K562 (cell line): Measurements from ENCODE around the gene IMMP2L. TPM values are rescaled to one million over a fixed set of nuclear protein-coding genes. Genes with fewer than 3 reads are reported as not detected.

Source experiments
- ATAC-seq: fragments of 200-7000 bp; cut with Tn5 transposase; 3 replicates; pipeline ENCODE4 v1.9.1; 2020; ENCODE audit warnings: moderate library complexity
- BruUV-seq: library from RNA; stranded (reverse); fragments of 400-500 nt; replicated peaks from 2 replicates; lab custom pipeline; 2021; lab: Mats Ljungman, UMichigan
- CTCF ChIA-PET: fragments of 300-600 bp; formaldehyde crosslinking; extraction: SDS; loops from one replicate; lab custom pipeline; 2021; ENCODE audit warnings: low intra/inter-chr PET ratio; lab: Yijun Ruan, JAX
- POLR2A ChIA-PET: fragments of 300-600, 350-650 bp; sonication (Branson Sonifier 250); formaldehyde crosslinking; extraction: SDS; loops from one replicate; lab custom pipeline; 2021; ENCODE audit warnings: antibody characterized with exemption, inconsistent platforms; lab: Yijun Ruan, JAX
- DNase-seq, 4 experiments: peaks; one replicate each; pipeline versions ENCODE4 v3.0.0 to v3.0.0-alpha.2; 2011 to 2018; ENCODE audit warnings: low spot score in 3 of 4, mixed read lengths in 3 of 4; ENCODE audit errors: extremely low read depth in 1 of 4
- FAIRE-seq: peaks from 2 replicates; lab custom pipeline; 2011; peaks lifted over from hg19 to GRCh38; lab: Jason Lieb, UNC
- H2AFZ ChIP-seq: 2 replicates; pipeline ENCODE4 v1.6.0; 2011; ENCODE audit warnings: low read depth, low read length, control low read depth, inconsistent platforms
- H3K27ac ChIP-seq: fragments of 200-600 bp; 3 replicates; pipeline ENCODE4 v1.8.0; 2011; ENCODE audit warnings: low read depth, mild to moderate bottlenecking, control low read depth, inconsistent platforms, low read length, moderate library complexity, mixed read lengths; ENCODE audit errors: extremely low read depth
- H3K27me3 ChIP-seq, 2 experiments: fragments of 300-600 bp in 1 of 2; 2 replicates in 1 of 2; 3 replicates in 1 of 2; pipeline versions ENCODE4 v1.6.0 to v1.8.0; 2011; ENCODE audit warnings: inconsistent platforms in 2 of 2, low read length in 2 of 2, mild to moderate bottlenecking in 1 of 2, mixed read lengths in 1 of 2, moderate library complexity in 1 of 2; ENCODE audit not compliant: control insufficient read depth in 2 of 2, insufficient read depth in 2 of 2
- H3K36me3 ChIP-seq: fragments of 300-600 bp; 3 replicates; pipeline ENCODE4 v1.8.0; 2011; ENCODE audit warnings: mild to moderate bottlenecking, low read length, inconsistent platforms; ENCODE audit not compliant: control insufficient read depth, insufficient read depth
- H3K4me1 ChIP-seq, 2 experiments: fragments of 200-600 bp in 1 of 2; replicated peaks in 1 of 2; 2 replicates in 1 of 2; 3 replicates in 1 of 2; pipeline versions ENCODE4 v1.5.1 to v1.8.0; 2011; ENCODE audit warnings: inconsistent platforms in 2 of 2, low read length in 2 of 2, mild to moderate bottlenecking in 1 of 2, mixed read lengths in 1 of 2, moderate library complexity in 1 of 2; ENCODE audit not compliant: control insufficient read depth in 2 of 2, insufficient read depth in 2 of 2
- H3K4me2 ChIP-seq: 2 replicates; pipeline ENCODE4 v1.6.1; 2011; ENCODE audit warnings: low read length, control low read depth, inconsistent platforms, mixed read lengths; ENCODE audit not compliant: insufficient read depth
- H3K4me3 ChIP-seq: fragments of 200-600 bp; sonication (generic), shearing (Covaris generic); 2 replicates; pipeline ENCODE4 v1.5.1; 2016; ENCODE audit warnings: control low read depth, inconsistent platforms
- H3K79me2 ChIP-seq: fragments of 200-600 bp; 3 replicates; pipeline ENCODE4 v1.8.0; 2011; ENCODE audit warnings: low read length, inconsistent platforms; ENCODE audit not compliant: control insufficient read depth, insufficient read depth
- H3K9ac ChIP-seq, 2 experiments: 2 replicates each; pipeline versions ENCODE4 v1.6.0 to v1.6.1; 2011; ENCODE audit warnings: low read depth in 2 of 2, low read length in 2 of 2, control low read depth in 1 of 2, inconsistent platforms in 1 of 2, mild to moderate bottlenecking in 1 of 2, mixed read lengths in 1 of 2; ENCODE audit not compliant: insufficient read depth in 1 of 2
- H3K9me1 ChIP-seq: one replicate; pipeline ENCODE4 v1.6.0; 2011; ENCODE audit warnings: inconsistent platforms, mild to moderate bottlenecking, low read length, moderate library complexity; ENCODE audit not compliant: control insufficient read depth, insufficient read depth
- H3K9me3 ChIP-seq: replicated peaks from 2 replicates; pipeline ENCODE4 v1.5.1; 2011; ENCODE audit warnings: low read depth, low read length, inconsistent platforms; ENCODE audit not compliant: control insufficient read depth, insufficient read depth
- H4K20me1 ChIP-seq: replicated peaks from 2 replicates; pipeline ENCODE4 v1.6.1; 2011; ENCODE audit warnings: low read length, inconsistent platforms, mixed read lengths; ENCODE audit not compliant: control insufficient read depth, insufficient read depth
- ATF3 ChIP-seq, 2 experiments: fragments of 450-650 bp in 1 of 2; sonication (generic) in 1 of 2; formaldehyde crosslinking in 1 of 2; IDR thresholded peaks in 1 of 2; conservative IDR thresholded peaks in 1 of 2; 2 replicates each; pipeline versions ENCODE4 v1.6.1 to v1.8.1; 2016 to 2023; ENCODE audit warnings: mild to moderate bottlenecking in 2 of 2, moderate library complexity in 2 of 2, inconsistent platforms in 1 of 2, missing genetic modification reagents in 1 of 2
- CHAMP1 ChIP-seq: fragments of 450-650 bp; IDR thresholded peaks from 2 replicates; pipeline ENCODE4 v1.6.1; 2016; ENCODE audit warnings: mild to moderate bottlenecking
- GTF2F1 ChIP-seq: IDR thresholded peaks from 2 replicates; pipeline ENCODE4 v1.6.1; 2011; ENCODE audit warnings: low read depth, low read length, improper control_type of control experiment
- RBM17 ChIP-seq: fragments of 200-400 bp; formaldehyde crosslinking; IDR thresholded peaks from 2 replicates; pipeline ENCODE4 v1.6.1; 2017; ENCODE audit warnings: low read depth, mild to moderate bottlenecking, low read length, borderline replicate concordance
- TBP ChIP-seq: optimal IDR thresholded peaks from 2 replicates; pipeline ENCODE3; 2011; ENCODE audit warnings: low read depth, low read length, improper control_type of control experiment
- ZBTB7A ChIP-seq: IDR thresholded peaks from 2 replicates; pipeline ENCODE4 v1.6.1; 2011; ENCODE audit warnings: low read depth, mild to moderate bottlenecking, low read length, moderate library complexity, borderline replicate concordance; ENCODE audit not compliant: control insufficient read depth
- ZNF444 ChIP-seq: fragments of 250-450 bp; sonication (Bioruptor Pico); IDR thresholded peaks from 2 replicates; pipeline ENCODE4 v1.4.0; 2020; ENCODE audit warnings: mild to moderate bottlenecking, moderate library complexity
- ZNF584 ChIP-seq: fragments of 200-800 bp; sonication (Bioruptor generic); IDR thresholded peaks from 2 replicates; pipeline ENCODE4 v1.6.1; 2016; ENCODE audit warnings: low read depth, mild to moderate bottlenecking, missing genetic modification characterization, missing compliant biosample characterization
- WGBS: fragments of 100-300 bp; shearing (Covaris generic); methylation state at CpG from one replicate; pipeline ENCODE4 v1.1.6; 2016; ENCODE audit warnings: low coverage, mixed read lengths; ENCODE audit not compliant: insufficient coverage; ENCODE audit errors: missing lambda C conversion rate; 5-methylcytosine and 5-hydroxymethylcytosine counted together
- in situ Hi-C: fragments of 300-500 bp; cut with MboI; formaldehyde crosslinking; loops from 4 replicates; pipeline ENCODE4 v1.15.0; 2018; ENCODE audit warnings: inconsistent platforms, mixed read lengths
- intact Hi-C: fragments of 100-400 bp; cut with micrococcal nuclease; formaldehyde crosslinking; loops from 2 replicates; pipeline ENCODE4 v1.14.2; 2022
- polyA plus RNA-seq, 8 experiments: library from polyadenylated mRNA; depleted of rRNA in 4 of 8; stranded (reverse) in 5 of 8; unstranded in 3 of 8; fragments of >200 nt; fragmentation: Nextera tagmentation in 2 of 8; fragmentation: Illumina TruSeq in 1 of 8; extraction: Ambion mirVana in 2 of 8; extraction: Trizol in 1 of 8; gene quantifications; 2 replicates each; pipeline versions ENCODE4 v1.2.1 to v1.2.3, GENCODE V29; 2011 to 2014; ENCODE audit warnings: inconsistent platforms in 1 of 8, missing spikeins in 1 of 8
- total RNA-seq, 7 experiments: library from RNA; depleted of rRNA in 6 of 7; stranded (reverse); fragments of >200 nt in 6 of 7; fragmentation: Illumina TruSeq in 2 of 7; extraction: Trizol in 2 of 7; gene quantifications; 2 replicates each; pipeline versions ENCODE4 v1.2.1 to v1.2.3, GENCODE V29; 2011 to 2021; ENCODE audit warnings: low replicate concordance in 1 of 7
- TF ChIP-seq, protein P1 (sequence below), 2 experiments: fragments of 450-650 bp; formaldehyde crosslinking in 1 of 2; IDR thresholded peaks; 2 replicates each; pipeline versions ENCODE4 v1.4.0 to v1.6.1; 2014 to 2020; ENCODE audit warnings: mild to moderate bottlenecking in 2 of 2, borderline replicate concordance in 1 of 2, low read depth in 1 of 2

The IMMP2L gene
- total and polyA plus RNA-seq, 9 of the 15 experiments (the other 6 are each of a cell fraction or from before 2014, with no cell fraction given): 29.7 to 116 (median 53.0) TPM

- Histone ChIP-seq H3K4me1 (no peaks in the 10 kb centered on the region), H3K27ac (no peak overlapping the region), H3K4me2 (no peak overlapping the region), H3K9ac (no peak overlapping the region), H3K9me1 (no peaks in the 10 kb centered on the region), H3K9me3 (no peaks in the 10 kb centered on the region), H2AFZ (no peak overlapping the region), H3K4me3 (no peak overlapping the region), H3K27me3 (no peaks in the 10 kb centered on the region), H3K79me2 (no peaks in the 10 kb centered on the region; the same call in 2 of the 3 replicates), H4K20me1 (no peaks in the 10 kb centered on the region), H3K36me3 (no peaks in the 10 kb centered on the region)
- ATAC-seq: no peak
- FAIRE-seq: no peak
- ChIA-PET CTCF (no interaction called here), POLR2A (interaction anchor here (1.2 kb wide), 1 partner anchor 15 kb away, joined by 4 read pairs; no protein-coding TSS in a partner anchor)
- BruUV-seq: no TSS peak
- in situ Hi-C loops: no loop called here
- DNase-seq: no peak
- WGBS: 86% methylated on average over 2 of the region's 2 CpGs
- intact Hi-C loops: no loop called here
- no peak for TF ChIP-seq ZBTB7A
- no peak for TF ChIP-seq RBM17
- TF ChIP-seq ATF3 (IDR thresholded peaks at IDR 0.05): peak; percentile 64
- no peak for TF ChIP-seq ATF3 (CRISPR knock-in tag; conservative IDR thresholded peaks at IDR 0.05)
- TF ChIP-seq TBP: no peak
- TF ChIP-seq, protein P1, sequence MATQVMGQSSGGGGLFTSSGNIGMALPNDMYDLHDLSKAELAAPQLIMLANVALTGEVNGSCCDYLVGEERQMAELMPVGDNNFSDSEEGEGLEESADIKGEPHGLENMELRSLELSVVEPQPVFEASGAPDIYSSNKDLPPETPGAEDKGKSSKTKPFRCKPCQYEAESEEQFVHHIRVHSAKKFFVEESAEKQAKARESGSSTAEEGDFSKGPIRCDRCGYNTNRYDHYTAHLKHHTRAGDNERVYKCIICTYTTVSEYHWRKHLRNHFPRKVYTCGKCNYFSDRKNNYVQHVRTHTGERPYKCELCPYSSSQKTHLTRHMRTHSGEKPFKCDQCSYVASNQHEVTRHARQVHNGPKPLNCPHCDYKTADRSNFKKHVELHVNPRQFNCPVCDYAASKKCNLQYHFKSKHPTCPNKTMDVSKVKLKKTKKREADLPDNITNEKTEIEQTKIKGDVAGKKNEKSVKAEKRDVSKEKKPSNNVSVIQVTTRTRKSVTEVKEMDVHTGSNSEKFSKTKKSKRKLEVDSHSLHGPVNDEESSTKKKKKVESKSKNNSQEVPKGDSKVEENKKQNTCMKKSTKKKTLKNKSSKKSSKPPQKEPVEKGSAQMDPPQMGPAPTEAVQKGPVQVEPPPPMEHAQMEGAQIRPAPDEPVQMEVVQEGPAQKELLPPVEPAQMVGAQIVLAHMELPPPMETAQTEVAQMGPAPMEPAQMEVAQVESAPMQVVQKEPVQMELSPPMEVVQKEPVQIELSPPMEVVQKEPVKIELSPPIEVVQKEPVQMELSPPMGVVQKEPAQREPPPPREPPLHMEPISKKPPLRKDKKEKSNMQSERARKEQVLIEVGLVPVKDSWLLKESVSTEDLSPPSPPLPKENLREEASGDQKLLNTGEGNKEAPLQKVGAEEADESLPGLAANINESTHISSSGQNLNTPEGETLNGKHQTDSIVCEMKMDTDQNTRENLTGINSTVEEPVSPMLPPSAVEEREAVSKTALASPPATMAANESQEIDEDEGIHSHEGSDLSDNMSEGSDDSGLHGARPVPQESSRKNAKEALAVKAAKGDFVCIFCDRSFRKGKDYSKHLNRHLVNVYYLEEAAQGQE (IDR thresholded peaks at IDR 0.05; ENCODE audit: borderline replicate concordance): no peak
- TF ChIP-seq, protein P1 (CRISPR knock-in tag; IDR thresholded peaks at IDR 0.05; ENCODE audit: low read depth): no peak
- no peak for TF ChIP-seq ZNF444 (CRISPR knock-in tag)
- TF ChIP-seq CHAMP1: no peak
- no peak for TF ChIP-seq GTF2F1
- no peak for TF ChIP-seq ZNF584 (CRISPR knock-in tag)
Measured at GRCh38 chr7:111266613-111267012, 295.7 kb downstream of the IMMP2L start.
